ENCODE data around the gene PLXNA3. TPM values are rescaled to one million over a fixed set of nuclear protein-coding genes. Genes with fewer than 3 reads are reported as not detected.
A peak's percentile ranks its signal among the peaks of the same experiment; 100 is the strongest.

The PLXNA3 gene
- total RNA-seq, 1 donor from 2014 or later, result 6.6 TPM

- no peak for DNase-seq
Observed at GRCh38 chrX:154506483-154507332, 48.6 kb downstream of the PLXNA3 start.

DNA sequence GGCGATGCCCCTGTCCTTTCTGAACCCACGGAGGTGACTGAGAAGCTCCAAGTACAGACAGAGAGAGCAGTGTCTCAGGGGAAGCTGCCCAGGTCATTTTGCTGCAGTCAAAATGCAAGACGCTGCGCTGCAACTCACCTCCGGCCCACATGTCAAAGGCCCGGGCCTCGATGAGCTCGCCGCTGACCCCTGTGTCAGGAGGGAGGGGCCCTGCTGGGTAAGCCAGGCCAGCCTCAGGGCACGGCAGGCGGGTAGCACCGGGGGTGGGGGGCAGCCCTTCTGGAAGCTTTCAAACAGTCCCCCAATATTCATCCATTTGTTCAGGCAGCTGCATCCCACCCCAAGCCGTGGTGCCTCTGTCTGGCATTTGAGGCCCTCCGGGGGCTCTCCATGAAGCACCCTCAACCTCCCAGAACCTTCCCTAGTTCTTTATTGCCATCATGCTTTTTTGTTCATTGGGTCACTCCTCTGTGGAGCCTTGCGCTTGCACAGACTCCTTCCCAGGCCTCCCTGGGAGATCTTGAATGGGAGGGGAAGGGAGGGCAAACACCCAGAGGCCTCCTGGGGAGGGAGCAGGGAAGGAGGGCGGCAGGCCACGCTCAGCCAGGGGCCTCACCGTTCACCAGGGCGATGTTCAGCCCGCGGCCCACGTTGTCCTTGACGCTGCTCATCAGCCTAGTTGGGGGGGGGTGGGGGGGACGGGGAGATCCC, 49.7 kb downstream of the PLXNA3 start:
- DNase-seq, result no peak

- DNase-seq, result no peak
Observed at GRCh38 chrX:154508384-154508745, 50.3 kb downstream of the PLXNA3 start.

GRCh38 chrX:154509455-154509854, 51.4 kb downstream of the PLXNA3 start:
- no peak for DNase-seq

DNA sequence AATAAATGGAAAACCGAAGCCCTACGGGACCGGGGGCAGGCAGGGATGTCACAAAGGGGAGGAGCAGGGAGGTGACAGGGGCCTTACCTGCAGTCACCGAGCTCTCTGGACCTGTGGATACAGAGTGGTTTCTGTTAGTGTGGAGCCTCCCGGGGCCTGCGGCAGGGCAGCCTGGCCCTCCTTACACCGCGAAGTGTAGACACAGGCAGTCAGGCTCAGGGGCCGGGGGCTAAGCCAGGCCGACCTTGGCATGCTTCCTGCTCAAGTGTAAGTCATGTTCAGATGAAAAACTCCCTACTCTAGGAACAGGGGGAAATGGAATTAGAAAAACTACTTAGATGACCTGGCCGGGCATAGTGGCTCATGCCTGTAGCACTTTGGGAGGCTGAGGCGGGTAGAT, 53.7 kb downstream of the PLXNA3 start:
- no peak for DNase-seq

DNA sequence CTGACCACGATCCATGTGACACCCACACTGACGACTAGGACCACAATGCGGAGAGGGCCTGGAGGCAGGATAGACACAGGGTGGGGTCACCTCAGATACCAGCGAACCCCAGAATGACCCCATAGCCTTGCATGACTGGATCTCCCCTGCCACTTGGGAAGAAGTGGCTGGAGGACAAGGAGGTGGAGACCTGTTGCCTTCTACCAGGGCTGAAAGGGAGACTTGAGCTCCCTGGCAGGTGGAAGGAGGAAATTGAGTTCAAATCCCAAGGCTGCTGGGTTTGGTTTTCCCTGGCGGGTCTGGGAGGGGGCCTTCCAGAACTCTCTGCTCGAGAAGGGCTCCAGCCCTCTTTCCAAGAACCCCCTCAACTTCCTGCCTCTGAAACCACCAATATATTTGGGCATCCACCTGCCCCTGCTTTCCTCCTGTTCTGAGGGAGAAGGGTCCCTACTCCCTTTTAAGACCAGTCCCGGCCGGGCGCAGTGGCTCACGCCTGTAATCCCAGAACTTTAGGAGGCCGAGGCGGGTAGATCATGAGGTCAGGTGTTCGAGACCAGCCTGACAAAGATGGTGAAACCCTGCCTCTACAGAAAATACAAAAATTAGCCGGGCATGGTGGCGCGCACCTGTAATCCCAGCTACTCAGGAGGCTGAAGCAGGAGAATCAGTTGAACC, 54.9 kb downstream of the PLXNA3 start:
- DNase-seq, result no peak

DNA sequence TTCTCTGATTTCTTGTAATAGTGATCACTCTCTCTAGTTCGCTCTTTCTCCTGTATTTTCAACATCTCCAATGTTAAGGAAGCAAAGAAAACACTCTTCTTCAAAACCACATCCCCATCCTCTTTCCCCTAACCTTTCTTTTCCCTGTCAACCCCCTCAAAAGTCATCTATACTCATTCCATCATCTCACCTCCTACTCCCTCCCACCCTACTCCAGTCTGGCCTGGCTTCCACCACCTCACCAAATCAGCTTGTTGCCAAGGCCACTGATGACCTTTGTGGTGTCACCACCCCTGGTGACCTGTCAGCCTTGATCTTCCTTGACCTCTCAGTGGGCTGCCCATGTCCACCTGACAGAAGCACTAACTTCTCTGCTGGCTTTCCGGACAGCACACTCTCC, 55.6 kb downstream of the PLXNA3 start:
- no peak for DNase-seq

- peak; percentile 9 for DNase-seq
Observed at GRCh38 chrX:154515090-154515965, 57.2 kb downstream of the PLXNA3 start.

GRCh38 chrX:154515966-154516655, 58.0 kb downstream of the PLXNA3 start, which contains the start of gene FAM3A:
FAM3A (minus strand) TSS chrX:154516232; CDS start chrX:154515772, 460 bp downstream.
- peak; percentile 91 for DNase-seq

DNA sequence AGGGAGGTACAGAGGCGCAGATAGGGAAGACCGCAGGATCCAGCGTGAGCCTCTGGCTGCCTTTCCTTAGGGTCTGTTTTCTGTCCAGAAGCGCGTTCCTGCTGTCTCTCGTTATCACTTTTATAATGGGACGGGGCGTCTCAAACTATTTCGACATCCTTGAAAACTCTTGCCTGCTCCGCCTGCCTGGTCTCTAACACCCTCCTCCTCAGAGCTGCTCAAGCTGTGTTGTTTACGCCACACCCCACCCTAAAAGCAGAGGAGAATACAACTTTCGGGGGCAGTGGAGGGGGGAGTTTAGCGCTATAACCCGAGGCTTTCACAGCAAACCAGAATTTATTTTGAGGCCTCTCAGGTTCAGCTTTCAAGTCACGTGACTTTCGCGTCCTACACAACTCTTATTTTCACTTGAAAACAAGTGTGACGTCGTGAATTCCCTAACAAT, 58.6 kb downstream of the PLXNA3 start:
- DNase-seq, result peak; percentile 69

- no peak for DNase-seq
Observed at GRCh38 chrX:154517101-154517781, 59.2 kb downstream of the PLXNA3 start.

GRCh38 chrX:154519389-154519788, 61.3 kb downstream of the PLXNA3 start:
- DNase-seq, result no peak

DNA sequence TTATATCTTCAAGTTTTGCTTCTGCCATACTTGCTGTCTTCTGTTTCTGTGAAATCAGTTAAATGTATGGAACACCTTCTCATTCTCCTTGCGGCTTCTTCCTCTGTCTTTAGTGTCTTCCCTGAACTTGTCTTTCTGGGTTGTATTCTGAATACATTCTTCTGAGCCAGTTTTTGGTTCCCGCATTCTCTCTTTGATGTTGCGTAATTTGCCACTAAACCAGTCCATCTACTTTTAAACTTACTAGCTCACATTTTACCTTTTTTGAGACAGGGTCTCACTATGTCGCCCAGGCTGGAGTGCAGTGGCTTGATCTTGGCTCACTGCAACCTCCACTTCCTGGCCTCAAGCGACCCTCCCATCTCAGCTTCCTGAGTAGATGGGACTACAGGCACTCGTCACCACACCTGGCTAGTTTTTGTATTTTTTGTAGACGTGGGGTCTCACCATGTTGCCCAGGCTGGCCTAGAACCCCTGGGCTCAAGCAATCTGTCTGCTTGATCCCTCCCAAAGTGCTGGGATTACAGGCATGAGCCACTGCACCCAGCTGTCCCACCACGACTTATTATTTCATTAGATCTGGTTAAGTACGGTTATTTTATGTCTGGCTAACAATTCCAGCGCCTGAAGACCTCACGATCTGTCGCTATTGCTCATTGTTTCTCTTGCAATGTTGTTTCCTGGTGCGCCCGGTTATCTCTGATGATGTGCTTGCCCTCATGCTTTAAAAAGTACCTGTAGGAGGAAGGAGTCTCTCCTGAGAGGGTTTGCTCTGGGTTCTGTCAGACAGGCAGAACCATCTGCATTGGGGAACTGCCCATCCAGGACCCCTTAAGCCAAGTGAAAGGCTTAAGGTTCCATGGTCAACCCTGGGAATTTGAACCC, 67.8 kb downstream of the PLXNA3 start:
- no peak for DNase-seq

DNA sequence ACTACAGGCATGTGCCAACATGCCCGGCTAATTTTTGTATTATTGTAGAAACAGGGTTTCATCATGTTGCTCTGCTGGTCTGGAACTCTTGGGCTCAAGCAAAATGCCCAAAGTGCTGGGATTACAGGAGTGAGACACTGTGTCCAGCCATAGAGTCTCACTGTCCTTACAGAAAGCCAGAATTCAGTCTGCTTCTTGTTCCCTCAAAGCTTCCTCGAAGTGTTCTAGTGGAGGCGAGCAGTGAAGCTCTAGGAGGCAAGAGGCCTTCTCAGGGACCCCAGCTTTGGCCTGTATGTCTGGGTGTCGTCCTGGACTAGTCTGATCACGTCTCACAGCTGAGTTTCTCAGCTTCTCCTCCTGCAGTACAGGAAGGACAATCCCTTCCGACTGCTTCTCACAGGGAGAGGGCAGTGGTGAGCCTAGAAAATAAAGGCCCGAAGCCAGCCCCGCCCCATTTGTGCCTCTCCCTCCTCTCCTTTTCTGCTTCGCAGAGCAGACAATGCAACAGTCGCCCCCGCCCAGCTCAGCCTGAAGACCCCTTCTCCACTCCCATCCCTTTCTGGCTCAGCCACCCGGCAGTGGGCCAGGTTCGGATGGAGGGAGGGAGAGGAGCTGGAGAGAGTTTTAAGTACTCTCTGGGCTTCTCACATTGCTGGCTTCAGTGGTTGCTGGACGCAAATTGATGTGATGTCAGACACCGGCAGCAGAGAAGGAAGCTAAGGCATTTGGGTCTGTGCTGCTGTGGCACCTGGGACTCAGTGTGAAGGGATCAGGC, 69.0 kb downstream of the PLXNA3 start:
- peak; percentile 73 for DNase-seq

Other genes with a start within 250 kb of the PLXNA3 start
- not detected in 2 replicates for gene OPN1MW2, start 238.5 kb upstream of the PLXNA3 start, total RNA-seq
- gene OPN1MW3, start 200.7 kb upstream of the PLXNA3 start, total RNA-seq, result not detected in 2 replicates
- gene TEX28, start 163.2 kb upstream of the PLXNA3 start, total RNA-seq, result not detected in 2 replicates
- not detected in 2 replicates for gene TKTL1, start 162.5 kb upstream of the PLXNA3 start, total RNA-seq
- gene FLNA, start 83.6 kb upstream of the PLXNA3 start, total RNA-seq, result 1,387 and 2,587 TPM in 2 replicates
- 10.6 and 17.2 TPM in 2 replicates for gene EMD, start 79.0 kb upstream of the PLXNA3 start, total RNA-seq
- gene RPL10, start 59.9 kb upstream of the PLXNA3 start, total RNA-seq, result 3,745 and 6,057 TPM in 2 replicates
- 105 and 111 TPM in 2 replicates for gene DNASE1L1, start 49.0 kb upstream of the PLXNA3 start, total RNA-seq
- gene TAFAZZIN, start 46.7 kb upstream of the PLXNA3 start, total RNA-seq, result 20.8 and 25.9 TPM in 2 replicates
- 65.9 and 103 TPM in 2 replicates for gene ATP6AP1, start 29.6 kb upstream of the PLXNA3 start, total RNA-seq
- gene GDI1, start 21.1 kb upstream of the PLXNA3 start, total RNA-seq, result 50.7 and 75.9 TPM in 2 replicates
- gene FAM50A, start 14.1 kb upstream of the PLXNA3 start, total RNA-seq, result 58.0 and 61.4 TPM in 2 replicates
- 14.3 and 31.5 TPM in 2 replicates for gene LAGE3, start 21.0 kb downstream of the PLXNA3 start, total RNA-seq
- 51.1 and 57.8 TPM in 2 replicates for gene UBL4A, start 28.3 kb downstream of the PLXNA3 start, total RNA-seq
- 22.1 and 39.9 TPM in 2 replicates for gene SLC10A3, start 32.3 kb downstream of the PLXNA3 start, total RNA-seq
- gene FAM3A, start 58.0 kb downstream of the PLXNA3 start, total RNA-seq, result 25.5 and 27.7 TPM in 2 replicates
- 29.1 and 117 TPM in 2 replicates for gene G6PD, start 88.6 kb downstream of the PLXNA3 start, total RNA-seq
- gene IKBKG, start 89.3 kb downstream of the PLXNA3 start, total RNA-seq, result 15.5 and 22.1 TPM in 2 replicates
- gene CTAG1A, start 126.9 kb downstream of the PLXNA3 start, total RNA-seq, result not detected in 2 replicates
- gene CTAG1B, start 161.0 kb downstream of the PLXNA3 start, total RNA-seq, result not detected in 2 replicates
- gene CTAG2, start 195.3 kb downstream of the PLXNA3 start, total RNA-seq, result not detected in 2 replicates

Data from dermis blood vessel endothelial cell (primary cell).